DND-41 (cell line): ENCODE measurements around the gene LRRC4B.

Source experiments
- EZH2 ChIP-seq: IDR thresholded peaks from 3 replicates; pipeline ENCODE4 v1.6.1; 2012; ENCODE audit warnings: borderline replicate concordance, low read depth, mild to moderate bottlenecking, moderate library complexity, low read length, inconsistent platforms; ENCODE audit not compliant: severe bottlenecking
- TF ChIP-seq, protein P1 (sequence below): IDR thresholded peaks from 2 replicates; pipeline ENCODE4 v1.5.1; 2012; ENCODE audit warnings: borderline replicate concordance, low read length, moderate library complexity, mild to moderate bottlenecking; ENCODE audit not compliant: poor library complexity, severe bottlenecking; ENCODE audit errors: extremely low read depth

GRCh38 chr19:50558449-50558848 lies 9.8 kb downstream of the LRRC4B start:
- TF ChIP-seq, protein P1, sequence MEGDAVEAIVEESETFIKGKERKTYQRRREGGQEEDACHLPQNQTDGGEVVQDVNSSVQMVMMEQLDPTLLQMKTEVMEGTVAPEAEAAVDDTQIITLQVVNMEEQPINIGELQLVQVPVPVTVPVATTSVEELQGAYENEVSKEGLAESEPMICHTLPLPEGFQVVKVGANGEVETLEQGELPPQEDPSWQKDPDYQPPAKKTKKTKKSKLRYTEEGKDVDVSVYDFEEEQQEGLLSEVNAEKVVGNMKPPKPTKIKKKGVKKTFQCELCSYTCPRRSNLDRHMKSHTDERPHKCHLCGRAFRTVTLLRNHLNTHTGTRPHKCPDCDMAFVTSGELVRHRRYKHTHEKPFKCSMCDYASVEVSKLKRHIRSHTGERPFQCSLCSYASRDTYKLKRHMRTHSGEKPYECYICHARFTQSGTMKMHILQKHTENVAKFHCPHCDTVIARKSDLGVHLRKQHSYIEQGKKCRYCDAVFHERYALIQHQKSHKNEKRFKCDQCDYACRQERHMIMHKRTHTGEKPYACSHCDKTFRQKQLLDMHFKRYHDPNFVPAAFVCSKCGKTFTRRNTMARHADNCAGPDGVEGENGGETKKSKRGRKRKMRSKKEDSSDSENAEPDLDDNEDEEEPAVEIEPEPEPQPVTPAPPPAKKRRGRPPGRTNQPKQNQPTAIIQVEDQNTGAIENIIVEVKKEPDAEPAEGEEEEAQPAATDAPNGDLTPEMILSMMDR = no peak
- TF ChIP-seq EZH2 = no peak
